Adrenal gland (tissue), 5 donors: ENCODE measurements around the gene SAMM50.

ENCODE experiments used
- CTCF ChIP-seq, 6 experiments: fragments of 450-650 bp in 4 of 6; fragments of 200-600 bp in 2 of 6; sonication (generic) in 1 of 6; IDR thresholded peaks; 1 replicate in 5 of 6; 2 replicates in 1 of 6; pipeline versions ENCODE4 v1.5.1 to v1.8.0; 2016 to 2021; ENCODE audit warnings: antibody characterized with exemption in 6 of 6, mild to moderate bottlenecking in 2 of 6, moderate library complexity in 1 of 6
- POLR2A ChIP-seq, 2 donors: fragments of 450-650 bp; IDR thresholded peaks; one replicate each; pipeline ENCODE4 v1.6.1; 2017; ENCODE audit warnings: antibody characterized with exemption in 2 of 2, mild to moderate bottlenecking in 2 of 2, moderate library complexity in 1 of 2
- donor health status: DM: no; HTN: no; CAD: no.

GRCh38 chr22:44014241-44014640 lies 59.0 kb downstream of the SAMM50 start:
- no peak for TF ChIP-seq CTCF (IDR thresholded peaks at IDR 0.05)
- TF ChIP-seq POLR2A (IDR thresholded peaks at IDR 0.05): no peak
